ENCODE results near the gene TBC1D1.

Gene TBC1D1

DNA sequence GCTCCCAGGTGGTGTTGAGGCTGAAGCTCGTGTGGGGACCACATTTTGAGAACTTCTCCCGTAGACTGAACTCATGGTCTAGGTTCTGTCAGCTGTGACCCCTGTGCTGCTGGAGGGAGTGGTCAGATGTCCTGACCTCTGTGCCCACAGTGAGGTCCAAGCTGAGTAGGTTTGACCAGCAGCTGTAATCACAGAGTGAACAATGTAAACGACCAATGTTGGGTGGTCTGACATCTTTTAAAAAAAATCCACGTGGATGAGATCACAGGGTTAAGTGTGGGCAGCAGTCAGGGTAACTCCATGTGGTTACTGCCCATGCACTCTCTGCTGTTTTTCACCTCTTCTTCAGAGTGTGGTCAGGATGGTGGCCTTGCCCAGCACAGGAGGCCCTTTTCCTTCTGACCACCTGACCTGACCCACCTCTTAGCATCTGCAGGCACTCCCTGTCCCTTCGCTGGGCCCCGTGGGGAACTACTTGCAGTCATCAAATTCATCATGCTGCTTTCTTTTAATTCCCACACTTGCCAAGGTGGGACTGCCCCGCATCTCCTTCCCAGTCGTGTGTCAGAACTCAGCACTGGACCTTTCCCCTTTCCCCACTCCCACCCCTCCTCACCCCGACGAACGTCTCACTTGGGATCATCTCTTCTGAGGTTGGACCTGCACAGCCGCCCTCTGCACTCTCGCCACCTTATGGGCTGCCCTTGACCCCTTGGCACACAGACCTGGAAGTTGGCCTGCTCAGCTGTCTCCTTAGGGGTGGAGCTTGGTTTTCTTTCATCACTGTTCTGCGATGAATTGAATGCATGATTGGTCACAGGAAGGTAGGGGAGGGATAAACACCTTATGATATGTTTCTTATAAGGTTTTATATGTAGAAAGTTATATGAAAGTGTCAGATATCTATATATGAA, 189.4 kb downstream of the TBC1D1 start:
- H3K4me1 ChIP-seq (ENCODE audit: control insufficient read depth in 2 of 2, insufficient read depth in 1 of 2, low read depth in 1 of 2, low read length in 2 of 2): peaks cover 0 to 29% of the 10 kb centered on the region in 2 donors
- no peak overlapping the region for H2AK5ac ChIP-seq (ENCODE audit: low read depth, low read length)
- DNase-seq (ENCODE audit: low spot score): no peak
- H3K9me3 ChIP-seq (replicated peaks in 1 of 2; ENCODE audit: control insufficient read depth in 2 of 2, insufficient read depth in 1 of 2, low read depth in 1 of 2, low read length in 2 of 2): no peaks in the 10 kb centered on the region
- H3K14ac ChIP-seq (ENCODE audit: low read length): no peak overlapping the region
- no peak overlapping the region for H3K4me3 ChIP-seq (ENCODE audit: low read length in 2 of 2)
- H4K91ac ChIP-seq (ENCODE audit: low read depth, low read length, poor library complexity): no peak overlapping the region
- H3K9ac ChIP-seq (ENCODE audit: low read depth, low read length, poor library complexity): no peak overlapping the region
- H3K23ac ChIP-seq (ENCODE audit: low read depth, low read length, poor library complexity): no peak overlapping the region
- WGBS, 2 donors (ENCODE audit: extremely low coverage in 2 of 2, insufficient read length in 2 of 2, insufficient replicate concordance in 1 of 2): no CpG with 5 or more reads among the region's 14 CpGs
- peaks cover 0 to 4% of the 10 kb centered on the region in 2 donors for H3K36me3 ChIP-seq (replicated peaks in 1 of 2; ENCODE audit: control insufficient read depth in 2 of 2, insufficient read depth in 2 of 2, low read length in 2 of 2)
- no peak overlapping the region for H3K4me2 ChIP-seq (ENCODE audit: insufficient read depth, low read length, poor library complexity, severe bottlenecking)
- H4K8ac ChIP-seq (ENCODE audit: low read depth, low read length): no peak overlapping the region
- H3K18ac ChIP-seq (ENCODE audit: low read length): no peak overlapping the region
- H2AFZ ChIP-seq (ENCODE audit: low read length): no peak overlapping the region
- H2BK120ac ChIP-seq (ENCODE audit: low read depth, low read length): no peak overlapping the region
- no peak overlapping the region for H2BK12ac ChIP-seq (ENCODE audit: low read length)
- no peak overlapping the region for H3K4ac ChIP-seq (ENCODE audit: low read length)
- no peak overlapping the region for H3K27ac ChIP-seq (replicated peaks; ENCODE audit: low read length)
- H2BK15ac ChIP-seq (ENCODE audit: low read length): no peak overlapping the region
- no peaks in the 10 kb centered on the region for H3K27me3 ChIP-seq (ENCODE audit: control insufficient read depth in 3 of 3, insufficient read depth in 3 of 3, low read depth in 1 of 3, low read length in 3 of 3)
- H3K79me1 ChIP-seq (ENCODE audit: low read depth, low read length): no peaks in the 10 kb centered on the region
- no peak overlapping the region for H2BK5ac ChIP-seq (ENCODE audit: low read length)

- WGBS, 2 donors (ENCODE audit: extremely low coverage in 2 of 2, insufficient read length in 2 of 2, insufficient replicate concordance in 1 of 2): no CpG with 5 or more reads among the region's 6 CpGs
- no peak overlapping the region for H3K9ac ChIP-seq (ENCODE audit: low read depth, low read length, poor library complexity)
- no peak overlapping the region for H3K18ac ChIP-seq (ENCODE audit: low read length)
- H3K79me1 ChIP-seq (ENCODE audit: low read depth, low read length): no peaks in the 10 kb centered on the region
- no peak overlapping the region for H3K14ac ChIP-seq (ENCODE audit: low read length)
- no peak overlapping the region for H2AK5ac ChIP-seq (ENCODE audit: low read depth, low read length)
- H3K27me3 ChIP-seq (ENCODE audit: control insufficient read depth in 3 of 3, insufficient read depth in 3 of 3, low read depth in 1 of 3, low read length in 3 of 3): no peaks in the 10 kb centered on the region
- H3K4me1 ChIP-seq (ENCODE audit: control insufficient read depth in 2 of 2, insufficient read depth in 1 of 2, low read depth in 1 of 2, low read length in 2 of 2): peaks cover 2 to 25% of the 10 kb centered on the region in 2 donors
- H3K23ac ChIP-seq (ENCODE audit: low read depth, low read length, poor library complexity): no peak overlapping the region
- H3K4ac ChIP-seq (ENCODE audit: low read length): no peak overlapping the region
- H4K91ac ChIP-seq (ENCODE audit: low read depth, low read length, poor library complexity): no peak overlapping the region
- no peak overlapping the region for H2BK12ac ChIP-seq (ENCODE audit: low read length)
- H3K27ac ChIP-seq (replicated peaks; ENCODE audit: low read length): no peak overlapping the region
- H3K4me2 ChIP-seq (ENCODE audit: insufficient read depth, low read length, poor library complexity, severe bottlenecking): no peak overlapping the region
- peaks cover 0 to 4% of the 10 kb centered on the region in 2 donors for H3K36me3 ChIP-seq (replicated peaks in 1 of 2; ENCODE audit: control insufficient read depth in 2 of 2, insufficient read depth in 2 of 2, low read length in 2 of 2)
- H4K8ac ChIP-seq (ENCODE audit: low read depth, low read length): no peak overlapping the region
- H2BK5ac ChIP-seq (ENCODE audit: low read length): no peak overlapping the region
- no peak overlapping the region for H3K4me3 ChIP-seq (ENCODE audit: low read length in 2 of 2)
- no peak overlapping the region for H2BK15ac ChIP-seq (ENCODE audit: low read length)
- no peaks in the 10 kb centered on the region for H3K9me3 ChIP-seq (replicated peaks in 1 of 2; ENCODE audit: control insufficient read depth in 2 of 2, insufficient read depth in 1 of 2, low read depth in 1 of 2, low read length in 2 of 2)
- DNase-seq (ENCODE audit: low spot score): no peak
- no peak overlapping the region for H2AFZ ChIP-seq (ENCODE audit: low read length)
- no peak overlapping the region for H2BK120ac ChIP-seq (ENCODE audit: low read depth, low read length)
These were observed 191.1 kb downstream of the TBC1D1 start for GRCh38 chr4:38082021-38082420.

DNA sequence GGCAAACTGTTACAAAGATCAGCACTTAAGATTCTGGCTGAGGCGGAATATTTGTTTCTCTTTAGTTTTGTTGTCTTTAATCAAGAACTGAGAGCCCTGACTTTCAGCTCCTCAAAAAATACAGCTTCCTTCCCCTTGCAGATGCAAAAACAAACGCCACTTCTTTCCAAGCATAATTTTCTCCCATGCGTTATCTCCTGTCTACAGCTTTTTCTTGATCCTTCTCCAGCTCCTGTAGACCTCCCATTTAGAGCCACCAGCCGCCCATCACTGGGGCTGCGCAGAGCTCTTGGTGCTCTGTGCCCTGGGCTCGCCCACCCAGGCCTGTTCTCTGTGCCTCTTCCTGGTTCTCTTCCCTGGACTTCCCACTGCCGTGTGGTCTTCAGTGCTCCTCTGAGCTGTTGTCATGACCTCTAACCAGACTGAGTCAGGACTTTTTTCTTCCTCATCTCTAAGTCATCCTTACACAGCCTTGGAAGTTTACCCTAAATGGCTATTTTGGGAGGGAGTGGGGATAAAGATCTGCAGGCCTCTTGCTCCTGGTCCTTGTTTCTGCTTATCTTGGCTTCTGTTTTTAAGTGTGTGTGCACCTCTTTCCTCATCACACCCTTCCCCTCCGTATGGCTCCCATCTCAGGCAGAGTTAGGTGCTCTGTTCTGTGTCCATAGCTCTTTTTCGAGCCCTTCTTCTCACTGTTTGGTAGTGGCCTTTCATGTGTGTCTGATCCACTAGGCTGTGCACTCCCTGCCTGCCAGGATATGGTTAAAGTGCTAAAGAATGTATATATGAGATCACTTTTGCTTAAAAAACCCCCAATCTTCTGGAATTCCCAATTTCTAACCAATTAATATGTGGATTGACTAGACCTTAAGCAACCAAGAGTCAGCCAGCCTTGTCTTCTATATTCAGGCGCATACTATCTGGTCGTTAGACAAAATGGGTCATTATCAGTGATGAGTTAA, 191.8 kb downstream of the TBC1D1 start:
- DNase-seq (ENCODE audit: low spot score): no peak
- Histone ChIP-seq H2AK5ac (ENCODE audit: low read depth, low read length) (no peak overlapping the region), H3K27ac (replicated peaks; ENCODE audit: low read length) (no peak overlapping the region), H2BK15ac (ENCODE audit: low read length) (no peak overlapping the region), H3K23ac (ENCODE audit: low read depth, low read length, poor library complexity) (no peak overlapping the region), H3K4me2 (ENCODE audit: insufficient read depth, low read length, poor library complexity, severe bottlenecking) (no peak overlapping the region), H3K36me3 (replicated peaks in 1 of 2; ENCODE audit: control insufficient read depth in 2 of 2, insufficient read depth in 2 of 2, low read length in 2 of 2) (peaks cover 0 to 4% of the 10 kb centered on the region in 2 donors), H3K9me3 (replicated peaks in 1 of 2; ENCODE audit: control insufficient read depth in 2 of 2, insufficient read depth in 1 of 2, low read depth in 1 of 2, low read length in 2 of 2) (no peaks in the 10 kb centered on the region), H3K18ac (ENCODE audit: low read length) (no peak overlapping the region), H2BK5ac (ENCODE audit: low read length) (no peak overlapping the region), H3K4me1 (ENCODE audit: control insufficient read depth in 2 of 2, insufficient read depth in 1 of 2, low read depth in 1 of 2, low read length in 2 of 2) (peaks cover 2 to 23% of the 10 kb centered on the region in 2 donors), H3K79me1 (ENCODE audit: low read depth, low read length) (no peaks in the 10 kb centered on the region), H3K14ac (ENCODE audit: low read length) (no peak overlapping the region), H4K8ac (ENCODE audit: low read depth, low read length) (no peak overlapping the region), H3K4ac (ENCODE audit: low read length) (no peak overlapping the region), H2AFZ (ENCODE audit: low read length) (no peak overlapping the region), H3K27me3 (ENCODE audit: control insufficient read depth in 3 of 3, insufficient read depth in 3 of 3, low read depth in 1 of 3, low read length in 3 of 3) (no peaks in the 10 kb centered on the region), H3K4me3 (ENCODE audit: low read length in 2 of 2) (no peak overlapping the region), H2BK12ac (ENCODE audit: low read length) (no peak overlapping the region), H4K91ac (ENCODE audit: low read depth, low read length, poor library complexity) (no peak overlapping the region), H2BK120ac (ENCODE audit: low read depth, low read length) (no peak overlapping the region), H3K9ac (ENCODE audit: low read depth, low read length, poor library complexity) (no peak overlapping the region)
- no CpG with 5 or more reads among the region's 11 CpGs for WGBS, 2 donors (ENCODE audit: extremely low coverage in 2 of 2, insufficient read length in 2 of 2, insufficient replicate concordance in 1 of 2)

Measured in neuronal stem cell (in vitro differentiated cells).